Heart left ventricle (tissue), 16 donors: Measurements from ENCODE around the gene KRTAP4-3. TPM values are rescaled to one million over a fixed set of nuclear protein-coding genes. Genes with fewer than 3 reads are reported as not detected.

Experiments used
- ATAC-seq, 4 donors: fragments of 200-7000 bp; cut with Tn5 transposase; one replicate each; pipeline ENCODE4 v1.9.1; 2020 to 2022; ENCODE audit warnings: moderate library complexity in 4 of 4, mild to moderate bottlenecking in 3 of 4, moderate number of reproducible peaks in 1 of 4
- DNase-seq, 5 donors: peaks; one replicate each; pipeline ENCODE4 v3.0.0-alpha.2; 2020
- H3K27ac ChIP-seq, 12 donors: fragments of 200-600 bp; sonication (generic) in 4 of 12; one replicate each; pipeline versions ENCODE4 v1.5.0 to v1.8.0; 2016 to 2022; ENCODE audit warnings: mild to moderate bottlenecking in 2 of 12
- H3K27me3 ChIP-seq, 9 donors: fragments of 200-600 bp; sonication (generic) in 2 of 9; one replicate each; pipeline versions ENCODE4 v1.5.1 to v1.8.0; 2016 to 2022; ENCODE audit warnings: mild to moderate bottlenecking in 3 of 9
- H3K36me3 ChIP-seq, 9 donors: fragments of 200-600 bp; sonication (generic) in 2 of 9; one replicate each; pipeline versions ENCODE4 v1.5.0 to v1.8.0; 2018 to 2022; ENCODE audit warnings: mild to moderate bottlenecking in 2 of 9
- H3K4me1 ChIP-seq, 12 donors: fragments of 200-600 bp; sonication (generic) in 4 of 12; one replicate each; pipeline versions ENCODE4 v1.5.0 to v1.8.0; 2016 to 2022; ENCODE audit warnings: mild to moderate bottlenecking in 3 of 12
- H3K4me3 ChIP-seq, 12 donors: fragments of 200-600 bp; sonication (generic) in 4 of 12; one replicate each; pipeline versions ENCODE4 v1.5.0 to v1.8.0; 2017 to 2022; ENCODE audit warnings: mild to moderate bottlenecking in 9 of 12, moderate library complexity in 4 of 12
- H3K9me3 ChIP-seq, 12 donors: fragments of 200-600 bp; sonication (generic) in 4 of 12; one replicate each; pipeline versions ENCODE4 v1.5.0 to v1.8.0; 2016 to 2022; ENCODE audit warnings: mild to moderate bottlenecking in 1 of 12
- POLR2A ChIP-seq, 2 donors: fragments of 450-650 bp; IDR thresholded peaks; one replicate each; pipeline ENCODE4 v1.6.1; 2017; ENCODE audit warnings: antibody characterized with exemption in 2 of 2, mild to moderate bottlenecking in 2 of 2, moderate library complexity in 2 of 2
- WGBS, 4 donors: extraction: QIAGEN DNeasy Blood & Tissue Kit in 2 of 4; methylation state at CpG; one replicate each; pipeline versions ENCODE4 v1.1.5 to v1.1.7; 2013 to 2018; 5-methylcytosine and 5-hydroxymethylcytosine counted together
- intact Hi-C, 10 donors: fragments of 100-400 bp; cut with DNase I; formaldehyde crosslinking; loops; one replicate each; pipeline versions ENCODE4 v1.11.1 to v1.14.2; 2022
- polyA plus RNA-seq, 2 donors: library from polyadenylated mRNA; stranded (reverse); fragments of 200-250 nt; gene quantifications; one replicate each; pipeline ENCODE4 v1.2.3, GENCODE V29; 2013
- total RNA-seq, 9 donors: library from RNA; depleted of rRNA in 2 of 9; stranded (reverse); fragments of >200 nt in 2 of 9; fragmentation: NEBNext Ultra II Directional in 3 of 9; extraction: Animal tissue kit (Norgen Biotek cat#: 25700) in 3 of 9; gene quantifications; one replicate each; pipeline versions ENCODE4 v1.1.0 to v1.2.4, GENCODE V29; 2016 to 2023
- TF ChIP-seq, protein P1 (sequence below), 12 donors: fragments of 200-600 bp; sonication (generic) in 4 of 12; IDR thresholded peaks; one replicate each; pipeline versions ENCODE4 v1.5.0 to v1.8.0; 2018 to 2022; ENCODE audit warnings: antibody characterized with exemption in 12 of 12, mild to moderate bottlenecking in 5 of 12
- donor health status: ischemic (EF 13 %, LVEDD 7.1; RV severe dilation, severe dysfunction).
- donor health status: healthy with polysubstance abuse.
- donor health status: DM: no; HTN: yes; CAD: no.
- donor health status: DM: no; HTN: no; CAD: no.
- donor health status: ischemic (EF 25% LVEDD 6.9; RV normal size, moderate dysfunction).
- donor health status: ischemic (EF 25% LVEDD 5.7; RV mildly dilated, moderate dysfunction).
- donor health status: healthy.
- donor health status: DM: yes; HTN: yes; CAD: no.
- donor health status: ischemic (EF 35%, LVEDD 5.7; RV mildly dilated, moderate dysfunction).
- donor health status: nonischemic (EF 11% LVEDD 7.7; RV severe dilation, severe dysfunction).
- donor health status: DM: yes; HTN: yes; CAD: no.
- donor health status: PGD.
- donor health status: ischemic (EF 29% LVEDD 5.4; RV normal size, mild dysfunction).
- donor health status: nonischemic (EF 23%, LVEDD 6.1; RV moderate dilation, normal function).

KRTAP4-3 gene
- total and polyA plus RNA-seq, 11 donors = not detected

DNA sequence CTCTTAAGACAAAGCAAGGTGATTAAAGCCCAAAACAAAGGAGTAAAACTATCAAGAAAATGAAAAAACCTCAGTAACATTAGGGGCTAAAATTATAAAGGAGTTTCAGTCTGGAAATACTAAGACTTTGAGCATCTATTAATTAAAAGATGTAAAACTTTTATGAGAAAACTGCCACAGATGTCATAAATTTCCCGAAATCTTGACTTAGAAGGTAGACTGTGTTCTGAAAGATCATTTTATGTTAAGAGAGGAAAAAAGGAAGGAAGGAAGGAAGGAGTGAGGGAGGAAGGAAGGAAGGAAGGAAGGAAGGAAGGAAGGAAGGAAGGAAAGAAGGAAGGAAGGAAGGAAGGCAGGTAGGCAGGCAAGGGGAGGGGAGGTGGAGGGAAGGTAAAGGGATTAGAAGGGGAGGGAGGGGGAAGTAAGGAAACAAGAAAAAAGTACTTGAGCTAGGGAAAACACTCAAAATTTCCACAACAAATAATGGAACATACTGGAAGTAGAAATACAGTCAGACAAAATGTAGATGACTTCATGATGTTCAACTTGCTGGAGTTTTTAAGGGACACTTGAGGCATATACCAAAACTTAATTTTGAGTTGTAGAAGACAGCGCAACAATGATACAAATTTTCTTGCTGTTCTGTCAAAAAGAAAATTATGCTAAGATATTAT, 20.4 kb downstream of the KRTAP4-3 start:
- Histone ChIP-seq H3K36me3 (no peaks in the 10 kb centered on the region), H3K9me3 (peaks cover 0 to 16% (median 5%) of the 10 kb centered on the region in 12 donors), H3K4me1 (no peaks in the 10 kb centered on the region), H3K4me3 (no peak overlapping the region), H3K27ac (no peak overlapping the region), H3K27me3 (peaks cover 0 to 17% (median 0%) of the 10 kb centered on the region in 9 donors)
- DNase-seq (no peak), ATAC-seq (no peak)
- WGBS, 4 donors = 65 to 96% (median 88%) methylated on average over 2 of the region's 2 CpGs
- intact Hi-C loops = no loop called here
- no peak for TF ChIP-seq POLR2A (IDR thresholded peaks at IDR 0.05)
- TF ChIP-seq, protein P1, sequence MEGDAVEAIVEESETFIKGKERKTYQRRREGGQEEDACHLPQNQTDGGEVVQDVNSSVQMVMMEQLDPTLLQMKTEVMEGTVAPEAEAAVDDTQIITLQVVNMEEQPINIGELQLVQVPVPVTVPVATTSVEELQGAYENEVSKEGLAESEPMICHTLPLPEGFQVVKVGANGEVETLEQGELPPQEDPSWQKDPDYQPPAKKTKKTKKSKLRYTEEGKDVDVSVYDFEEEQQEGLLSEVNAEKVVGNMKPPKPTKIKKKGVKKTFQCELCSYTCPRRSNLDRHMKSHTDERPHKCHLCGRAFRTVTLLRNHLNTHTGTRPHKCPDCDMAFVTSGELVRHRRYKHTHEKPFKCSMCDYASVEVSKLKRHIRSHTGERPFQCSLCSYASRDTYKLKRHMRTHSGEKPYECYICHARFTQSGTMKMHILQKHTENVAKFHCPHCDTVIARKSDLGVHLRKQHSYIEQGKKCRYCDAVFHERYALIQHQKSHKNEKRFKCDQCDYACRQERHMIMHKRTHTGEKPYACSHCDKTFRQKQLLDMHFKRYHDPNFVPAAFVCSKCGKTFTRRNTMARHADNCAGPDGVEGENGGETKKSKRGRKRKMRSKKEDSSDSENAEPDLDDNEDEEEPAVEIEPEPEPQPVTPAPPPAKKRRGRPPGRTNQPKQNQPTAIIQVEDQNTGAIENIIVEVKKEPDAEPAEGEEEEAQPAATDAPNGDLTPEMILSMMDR (IDR thresholded peaks at IDR 0.05) = no peak

DNA sequence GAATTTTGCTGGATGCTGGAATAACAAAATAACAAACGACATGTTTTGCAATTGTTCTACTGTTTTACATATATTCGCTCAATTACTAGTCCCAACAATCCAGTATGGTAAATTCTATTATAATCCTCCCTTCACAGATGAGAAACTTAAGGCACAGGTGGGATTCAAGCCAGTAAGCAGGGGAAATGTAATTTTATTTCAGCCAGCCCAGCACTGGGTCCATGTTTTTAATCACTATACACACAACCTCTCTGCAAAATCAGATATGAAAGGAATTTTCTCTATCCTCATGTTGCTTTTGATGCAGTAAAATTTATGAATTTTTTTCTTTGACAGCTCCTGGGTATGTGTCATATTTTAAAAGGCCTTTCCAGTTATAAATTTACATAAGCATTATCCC, 22.8 kb downstream of the KRTAP4-3 start:
- H3K27ac ChIP-seq = no peak overlapping the region
- no peaks in the 10 kb centered on the region for H3K36me3 ChIP-seq
- peaks cover 0 to 7% (median 0%) of the 10 kb centered on the region in 9 donors for H3K27me3 ChIP-seq
- intact Hi-C loops = no loop called here
- 79 to 86% (median 81%) methylated on average over 2 of the region's 2 CpGs for WGBS, 4 donors
- H3K4me3 ChIP-seq = no peak overlapping the region
- no peak for DNase-seq
- H3K9me3 ChIP-seq = peaks cover 0 to 20% (median 5%) of the 10 kb centered on the region in 12 donors
- no peak for ATAC-seq
- no peak for TF ChIP-seq POLR2A (IDR thresholded peaks at IDR 0.05)
- TF ChIP-seq, protein P1 (IDR thresholded peaks at IDR 0.05) = no peak
- H3K4me1 ChIP-seq = no peaks in the 10 kb centered on the region

DNA sequence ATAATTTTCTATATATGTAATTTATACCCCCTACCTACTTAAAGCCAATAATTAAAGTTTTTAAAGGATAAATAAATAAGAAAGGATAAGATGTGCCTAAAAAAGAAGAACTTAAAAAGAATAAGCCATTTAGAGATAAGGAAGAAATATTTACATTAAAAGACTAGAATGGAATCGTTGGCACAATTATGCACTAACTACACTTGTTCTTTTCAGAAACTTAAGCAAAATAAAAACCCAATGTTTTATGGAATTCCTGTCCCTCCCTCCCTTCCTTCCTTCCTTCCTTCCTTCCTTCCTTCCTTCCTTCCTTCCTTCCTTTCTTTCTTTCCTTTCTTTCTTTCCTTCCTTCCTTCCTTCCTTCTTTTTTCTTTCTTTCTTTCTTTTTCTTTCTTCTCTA, 23.2 kb downstream of the KRTAP4-3 start:
- 81 to 93% (median 93%) methylated on average over 1 of the region's 1 CpG for WGBS, 4 donors
- Histone ChIP-seq H3K4me3 (no peak overlapping the region), H3K36me3 (no peaks in the 10 kb centered on the region), H3K27me3 (peaks cover 0 to 6% (median 0%) of the 10 kb centered on the region in 9 donors), H3K9me3 (peaks cover 0 to 22% (median 6%) of the 10 kb centered on the region in 12 donors), H3K4me1 (no peaks in the 10 kb centered on the region), H3K27ac (no peak overlapping the region)
- no peak for DNase-seq
- intact Hi-C loops = no loop called here
- ATAC-seq = no peak
- TF ChIP-seq, protein P1 (IDR thresholded peaks at IDR 0.05) = no peak
- TF ChIP-seq POLR2A (IDR thresholded peaks at IDR 0.05) = no peak

DNA sequence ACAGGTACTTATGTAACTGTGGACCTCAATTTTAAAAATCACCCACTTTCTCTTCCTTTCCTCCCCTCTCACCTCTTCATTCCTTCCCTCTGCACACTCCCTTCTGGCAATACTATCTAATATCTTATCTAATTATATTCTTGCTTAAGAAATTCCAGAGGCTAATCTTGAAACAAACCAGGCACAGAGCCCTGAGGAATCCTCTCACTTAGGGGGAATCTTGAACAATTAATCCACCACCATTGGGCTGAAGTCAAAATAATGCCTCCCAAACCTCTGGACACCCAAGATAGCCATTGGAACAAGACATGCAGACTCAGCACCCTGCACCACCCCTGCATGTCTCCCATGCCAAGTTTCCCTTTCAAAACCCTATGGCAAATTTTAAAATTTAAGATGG, 26.7 kb downstream of the KRTAP4-3 start:
- intact Hi-C loops = no loop called here
- no peak for DNase-seq
- H3K36me3 ChIP-seq = no peaks in the 10 kb centered on the region
- no peaks in the 10 kb centered on the region for H3K4me1 ChIP-seq
- no peak overlapping the region for H3K4me3 ChIP-seq
- TF ChIP-seq, protein P1 (IDR thresholded peaks at IDR 0.05) = no peak
- no peak for TF ChIP-seq POLR2A (IDR thresholded peaks at IDR 0.05)
- H3K27ac ChIP-seq = no peak overlapping the region
- no peak for ATAC-seq
- no peaks in the 10 kb centered on the region for H3K27me3 ChIP-seq
- peaks cover 0 to 23% (median 6%) of the 10 kb centered on the region in 12 donors for H3K9me3 ChIP-seq
